Skin epidermis (tissue), 12 donors: Measurements from ENCODE around the gene TLCD4.
"Not testable (repeated sequence)": the region's sequence is repeated elsewhere in the genome, so short reads cannot be mapped to it uniquely, and the experiment has no call there.

Experiments
- H3K27ac ChIP-seq, 21 experiments: fragments of 200-600 bp; sonication (generic) in 11 of 21; one replicate each; pipeline ENCODE4 v1.5.0; 2020; ENCODE audit warnings: mild to moderate bottlenecking in 3 of 21, inconsistent platforms in 2 of 21, moderate library complexity in 2 of 21
- H3K4me3 ChIP-seq, 7 experiments: fragments of 200-600 bp; sonication (generic) in 2 of 7; one replicate each; pipeline ENCODE4 v1.5.0; 2020; ENCODE audit warnings: inconsistent platforms in 2 of 7, mild to moderate bottlenecking in 2 of 7, moderate library complexity in 1 of 7

The TLCD4 gene

DNA sequence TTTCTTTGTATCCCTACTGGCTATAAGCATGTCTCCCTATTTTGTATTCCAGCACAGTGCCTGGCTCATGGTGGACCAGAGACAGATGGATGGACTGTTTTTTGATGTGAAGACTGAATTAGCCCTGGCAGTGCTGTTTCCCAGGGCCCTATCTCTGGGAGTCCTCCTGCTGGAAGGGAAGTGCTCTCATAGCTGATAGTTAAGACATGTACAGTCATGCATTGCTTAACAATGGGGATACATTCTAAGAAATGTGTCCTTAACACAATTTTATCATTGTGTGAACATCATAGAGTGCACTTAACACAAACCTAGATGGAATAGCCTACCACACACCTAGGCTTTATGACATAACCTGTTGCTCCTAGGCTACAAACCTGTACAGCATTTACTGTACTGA, 21.1 kb downstream of the TLCD4 start:
- H3K27ac ChIP-seq: no peak overlapping the region
- no peak overlapping the region for H3K4me3 ChIP-seq

DNA sequence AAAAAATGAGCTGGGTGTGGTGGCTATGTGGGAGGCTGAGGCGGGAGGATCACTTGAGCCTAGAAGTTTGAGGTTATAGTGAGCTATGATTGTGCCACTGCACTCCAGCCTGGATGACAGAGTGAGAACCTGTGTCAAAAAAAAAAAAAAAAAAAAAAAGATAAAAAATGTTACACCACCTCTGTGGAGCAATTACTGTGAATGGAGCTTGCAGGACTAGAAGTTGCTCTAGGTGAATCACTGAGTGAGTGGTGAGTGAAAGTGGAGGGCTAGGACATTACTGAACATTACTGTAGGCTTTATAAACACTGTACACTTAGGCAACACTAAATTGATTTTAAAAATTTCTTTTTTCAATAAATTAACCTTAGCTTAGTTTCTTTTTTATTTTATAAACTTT, 21.9 kb downstream of the TLCD4 start:
- H3K27ac ChIP-seq: no peak overlapping the region
- no peak overlapping the region for H3K4me3 ChIP-seq

- H3K27ac ChIP-seq: no peak overlapping the region
- no peak overlapping the region for H3K4me3 ChIP-seq
Observed at GRCh38 chr1:95140791-95141190, 23.6 kb downstream of the TLCD4 start.

- no peak overlapping the region for H3K27ac ChIP-seq
- H3K4me3 ChIP-seq: no peak overlapping the region
Observed at GRCh38 chr1:95145493-95145892, 28.3 kb downstream of the TLCD4 start.

DNA sequence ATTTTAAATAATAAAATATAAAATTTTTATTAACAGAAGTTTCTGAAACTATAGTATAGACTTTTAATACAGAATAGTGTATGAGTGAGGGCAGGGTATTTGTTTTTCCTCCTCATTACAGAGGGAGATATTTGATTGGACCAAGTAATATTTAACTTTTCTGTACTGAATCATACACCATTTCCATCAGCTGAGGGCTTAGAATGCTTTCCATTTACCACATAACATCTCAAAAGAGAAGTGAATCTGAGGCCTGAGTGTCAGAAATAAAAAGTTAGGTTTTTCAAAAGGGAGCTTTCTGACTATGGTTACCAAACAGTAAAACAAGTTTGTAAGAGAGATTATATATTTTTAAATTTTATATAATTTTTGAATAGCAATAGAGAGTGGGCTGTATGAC, 29.5 kb downstream of the TLCD4 start:
- Histone ChIP-seq H3K4me3 (no peak overlapping the region), H3K27ac (no peak overlapping the region)

DNA sequence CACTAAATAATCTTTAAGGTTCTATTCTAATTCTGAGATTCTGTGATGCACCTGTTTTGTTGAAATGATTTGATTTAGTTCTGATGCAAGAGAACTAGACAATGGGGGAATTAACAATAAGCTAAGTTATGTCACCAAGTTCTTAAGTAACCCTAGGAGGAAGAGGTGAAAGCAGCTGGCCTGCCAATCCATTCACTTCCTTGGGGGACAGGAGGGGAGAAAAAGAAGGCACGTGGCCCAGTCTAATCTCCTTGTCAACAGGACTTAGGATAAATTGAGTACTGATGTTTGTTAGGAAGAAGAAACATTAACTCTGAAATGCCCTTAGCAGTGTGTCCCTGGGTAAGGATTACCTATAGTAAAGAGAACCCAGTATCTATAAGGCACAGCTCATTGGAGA, 36.9 kb downstream of the TLCD4 start:
- H3K4me3 ChIP-seq: no peak overlapping the region
- no peak overlapping the region for H3K27ac ChIP-seq

- H3K27ac ChIP-seq, H3K4me3 ChIP-seq: not testable (repeated sequence)
Observed at GRCh38 chr1:95165569-95165968, 48.4 kb downstream of the TLCD4 start.
